H1 (cell line): ENCODE data around the gene MED12L. TPM values are rescaled to one million over a fixed set of nuclear protein-coding genes. Genes with fewer than 3 reads are reported as not detected.

Experiments used
- SP1 ChIP-seq: IDR thresholded peaks from 2 replicates; pipeline ENCODE4 v1.6.1; 2011; ENCODE audit warnings: low read depth, low read length
- polyA plus RNA-seq, 7 experiments: library from polyadenylated mRNA; depleted of rRNA in 3 of 7; stranded (reverse) in 5 of 7; unstranded in 2 of 7; fragments of >200 nt in 5 of 7; fragments of 200-250 nt in 2 of 7; gene quantifications; 1 replicate in 5 of 7; 2 replicates in 1 of 7; 4 replicates in 1 of 7; pipeline versions ENCODE4 v1.2.1 to v1.2.3, GENCODE V29; 2011 to 2013; ENCODE audit warnings: missing spikeins in 2 of 7, mixed read lengths in 2 of 7
- total RNA-seq: library from RNA; stranded (reverse); fragmentation: NEBNext Ultra II Directional; extraction: Animal tissue kit (Norgen Biotek cat#: 25700); gene quantifications from 2 replicates; pipeline ENCODE4 v1.2.1, GENCODE V29; 2021
- TF ChIP-seq, protein P1 (sequence below): IDR thresholded peaks from 2 replicates; pipeline ENCODE4 v1.6.1; 2012; ENCODE audit warnings: inconsistent platforms
- TF ChIP-seq, protein P2 (sequence below), 3 experiments: IDR thresholded peaks; 1 replicate in 2 of 3; 2 replicates in 1 of 3; pipeline versions ENCODE4 v1.5.1 to v1.6.1; 2011; ENCODE audit warnings: low read length in 3 of 3, mild to moderate bottlenecking in 3 of 3, inconsistent platforms in 2 of 3, low read depth in 1 of 3, moderate library complexity in 1 of 3; ENCODE audit not compliant: insufficient read depth in 1 of 3; ENCODE audit errors: control extremely low read depth in 1 of 3

MED12L gene
- total and polyA plus RNA-seq, 2 of the 8 experiments (the other 6 are each of a cell fraction or from before 2014, with no cell fraction given): 3.6 to 26.2 TPM

DNA sequence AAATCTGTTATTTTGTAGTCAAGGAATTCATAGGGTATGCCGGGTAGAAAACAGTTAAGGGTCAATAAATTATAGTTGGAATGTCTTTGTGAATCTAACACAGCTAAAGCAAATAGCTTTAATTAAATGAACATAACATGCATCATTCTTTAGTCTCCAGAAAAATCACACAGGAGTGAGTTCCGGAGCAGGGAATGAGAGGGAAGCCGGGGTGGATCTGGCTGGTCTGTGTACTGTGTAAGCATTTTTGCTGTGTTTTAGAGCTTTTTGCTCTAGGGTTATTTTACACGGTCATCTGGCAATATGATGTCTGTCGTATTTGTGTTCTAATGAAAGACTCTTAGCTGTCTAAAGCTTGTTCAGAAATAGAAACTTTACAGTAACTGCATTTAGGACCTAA is 57.5 kb downstream of the MED12L start (continued):
- TF ChIP-seq, protein P1, sequence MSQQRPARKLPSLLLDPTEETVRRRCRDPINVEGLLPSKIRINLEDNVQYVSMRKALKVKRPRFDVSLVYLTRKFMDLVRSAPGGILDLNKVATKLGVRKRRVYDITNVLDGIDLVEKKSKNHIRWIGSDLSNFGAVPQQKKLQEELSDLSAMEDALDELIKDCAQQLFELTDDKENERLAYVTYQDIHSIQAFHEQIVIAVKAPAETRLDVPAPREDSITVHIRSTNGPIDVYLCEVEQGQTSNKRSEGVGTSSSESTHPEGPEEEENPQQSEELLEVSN: no peak
- no peak for TF ChIP-seq SP1
- TF ChIP-seq, protein P2, sequence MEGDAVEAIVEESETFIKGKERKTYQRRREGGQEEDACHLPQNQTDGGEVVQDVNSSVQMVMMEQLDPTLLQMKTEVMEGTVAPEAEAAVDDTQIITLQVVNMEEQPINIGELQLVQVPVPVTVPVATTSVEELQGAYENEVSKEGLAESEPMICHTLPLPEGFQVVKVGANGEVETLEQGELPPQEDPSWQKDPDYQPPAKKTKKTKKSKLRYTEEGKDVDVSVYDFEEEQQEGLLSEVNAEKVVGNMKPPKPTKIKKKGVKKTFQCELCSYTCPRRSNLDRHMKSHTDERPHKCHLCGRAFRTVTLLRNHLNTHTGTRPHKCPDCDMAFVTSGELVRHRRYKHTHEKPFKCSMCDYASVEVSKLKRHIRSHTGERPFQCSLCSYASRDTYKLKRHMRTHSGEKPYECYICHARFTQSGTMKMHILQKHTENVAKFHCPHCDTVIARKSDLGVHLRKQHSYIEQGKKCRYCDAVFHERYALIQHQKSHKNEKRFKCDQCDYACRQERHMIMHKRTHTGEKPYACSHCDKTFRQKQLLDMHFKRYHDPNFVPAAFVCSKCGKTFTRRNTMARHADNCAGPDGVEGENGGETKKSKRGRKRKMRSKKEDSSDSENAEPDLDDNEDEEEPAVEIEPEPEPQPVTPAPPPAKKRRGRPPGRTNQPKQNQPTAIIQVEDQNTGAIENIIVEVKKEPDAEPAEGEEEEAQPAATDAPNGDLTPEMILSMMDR (IDR thresholded peaks at IDR 0.05; ENCODE audit: control extremely low read depth in 1 of 3, insufficient read depth in 1 of 3, low read depth in 1 of 3, low read length in 3 of 3): no peak
